Lower leg skin (tissue), 3 donors: ENCODE measurements around the gene GSTT2B.

Experiments
- CTCF ChIP-seq, 3 donors: fragments of 450-650 bp; IDR thresholded peaks; one replicate each; pipeline ENCODE4 v1.5.1; 2016; ENCODE audit warnings: antibody characterized with exemption in 3 of 3, mild to moderate bottlenecking in 3 of 3, moderate library complexity in 2 of 3
- POLR2A ChIP-seq, 2 donors: fragments of 450-650 bp; IDR thresholded peaks; one replicate each; pipeline ENCODE4 v1.6.1; 2016 to 2017; ENCODE audit warnings: antibody characterized with exemption in 2 of 2, mild to moderate bottlenecking in 1 of 2, moderate library complexity in 1 of 2

- TF ChIP-seq CTCF (IDR thresholded peaks at IDR 0.05) (no peak), POLR2A (IDR thresholded peaks at IDR 0.05) (no peak)
These were observed 23.4 kb upstream of the GSTT2B start for GRCh38 chr22:23984430-23984829.
